ENCODE results near the gene ALK. TPM values are rescaled to one million over a fixed set of nuclear protein-coding genes. Genes with fewer than 3 reads are reported as not detected.

The ALK gene
- polyA plus RNA-seq, 2 of the 4 experiments (the other 2 are of a cell fraction) = not detected

- Histone ChIP-seq H3K4me3 (no peak overlapping the region), H3K4me2 (no peak overlapping the region), H3K27ac (no peak overlapping the region), H3K4me1 (no peaks in the 10 kb centered on the region), H3K9me3 (no peaks in the 10 kb centered on the region)
- CTCF ChIA-PET = no interaction called here
- WGBS (ENCODE audit: missing lambda C conversion rate) = 62% methylated on average over 4 of the region's 4 CpGs
- TF ChIP-seq CHD4 (IDR thresholded peaks at IDR 0.05; ENCODE audit: borderline replicate concordance) (no peak), HEYL (CRISPR knock-in tag; IDR thresholded peaks at IDR 0.05) (no peak), KDM5A (IDR thresholded peaks at IDR 0.05) (no peak), HOXA7 (CRISPR knock-in tag; IDR thresholded peaks at IDR 0.05) (no peak), SREBF2 (IDR thresholded peaks at IDR 0.05) (no peak), SMC3 (IDR thresholded peaks at IDR 0.05) (no peak), HMGXB4 (CRISPR knock-in tag; IDR thresholded peaks at IDR 0.05; ENCODE audit: borderline replicate concordance) (no peak), RNF2 (IDR thresholded peaks at IDR 0.05; ENCODE audit: borderline replicate concordance, low read depth) (no peak), TP53 (CRISPR knock-in tag; IDR thresholded peaks at IDR 0.05) (no peak), USF2 (IDR thresholded peaks at IDR 0.05) (no peak)
- TF ChIP-seq, protein P1, sequence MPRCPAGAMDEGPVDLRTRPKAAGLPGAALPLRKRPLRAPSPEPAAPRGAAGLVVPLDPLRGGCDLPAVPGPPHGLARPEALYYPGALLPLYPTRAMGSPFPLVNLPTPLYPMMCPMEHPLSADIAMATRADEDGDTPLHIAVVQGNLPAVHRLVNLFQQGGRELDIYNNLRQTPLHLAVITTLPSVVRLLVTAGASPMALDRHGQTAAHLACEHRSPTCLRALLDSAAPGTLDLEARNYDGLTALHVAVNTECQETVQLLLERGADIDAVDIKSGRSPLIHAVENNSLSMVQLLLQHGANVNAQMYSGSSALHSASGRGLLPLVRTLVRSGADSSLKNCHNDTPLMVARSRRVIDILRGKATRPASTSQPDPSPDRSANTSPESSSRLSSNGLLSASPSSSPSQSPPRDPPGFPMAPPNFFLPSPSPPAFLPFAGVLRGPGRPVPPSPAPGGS (IDR thresholded peaks at IDR 0.05) = no peak
- no peak for ATAC-seq
- FAIRE-seq = no peak
- no peak for DNase-seq (ENCODE audit: low read depth in 1 of 2, low spot score in 1 of 2)
- POLR2A ChIA-PET = no interaction called here
Measured at GRCh38 chr2:29573612-29574011, 347.8 kb downstream of the ALK start.

DNA sequence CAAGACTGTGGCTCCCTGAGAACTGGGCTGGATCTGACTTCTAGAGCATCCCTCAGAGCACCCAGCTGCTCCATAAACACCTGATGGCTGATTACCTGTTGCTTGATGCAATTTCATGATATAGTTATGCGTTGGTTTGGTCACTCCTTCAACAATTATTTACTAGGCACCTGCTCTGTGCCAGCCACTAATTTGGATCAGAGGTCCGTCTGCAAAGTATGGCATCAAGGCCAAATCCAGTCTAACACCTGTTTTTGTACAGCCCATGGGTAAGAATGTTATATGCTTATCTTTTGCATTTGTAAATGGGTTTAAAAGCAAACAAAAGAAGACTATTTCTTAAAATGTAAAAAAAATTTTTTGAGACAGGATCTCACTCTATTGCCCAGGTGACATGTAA, 348.2 kb downstream of the ALK start:
- CTCF ChIA-PET = no interaction called here
- no peak for TF ChIP-seq BHLHE40 (IDR thresholded peaks at IDR 0.05; ENCODE audit: low read depth, low read length)
- TF ChIP-seq EHF (CRISPR knock-in tag; IDR thresholded peaks at IDR 0.05) = no peak
- no peak for TF ChIP-seq MYC (IDR thresholded peaks at IDR 0.05; ENCODE audit: borderline replicate concordance, low read length)
- WGBS (ENCODE audit: missing lambda C conversion rate) = 18% methylated on average over 2 of the region's 2 CpGs

DNA sequence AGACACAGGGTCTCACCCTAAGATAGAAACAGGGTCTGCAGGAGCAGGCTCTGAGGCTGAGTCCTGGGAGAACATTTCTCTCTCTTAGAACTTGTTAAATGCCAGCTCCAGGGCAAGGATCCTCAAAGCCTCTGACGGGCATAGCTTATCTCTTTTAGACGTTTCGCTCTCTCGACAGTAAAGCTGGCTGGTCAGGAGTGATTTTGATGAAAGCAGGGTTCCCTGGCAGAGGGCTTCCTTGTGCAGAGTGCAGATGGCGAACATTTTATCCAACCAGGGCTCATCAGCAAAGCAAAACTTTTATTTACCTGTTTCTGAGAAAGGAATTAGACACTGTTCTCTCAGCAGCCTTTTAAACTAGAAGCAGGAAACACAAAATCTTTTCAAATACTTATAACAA, 350.8 kb downstream of the ALK start:
- DNase-seq (ENCODE audit: low read depth in 1 of 2, low spot score in 1 of 2) (no peak), ATAC-seq (no peak), FAIRE-seq (no peak)
- no peaks in the 10 kb centered on the region for H3K9me3 ChIP-seq
- TF ChIP-seq POLR2A (IDR thresholded peaks at IDR 0.05; ENCODE audit: low read length) = no peak
- no peak for TF ChIP-seq EHMT2 (IDR thresholded peaks at IDR 0.05; ENCODE audit: low read depth)
- TF ChIP-seq, protein P2, sequence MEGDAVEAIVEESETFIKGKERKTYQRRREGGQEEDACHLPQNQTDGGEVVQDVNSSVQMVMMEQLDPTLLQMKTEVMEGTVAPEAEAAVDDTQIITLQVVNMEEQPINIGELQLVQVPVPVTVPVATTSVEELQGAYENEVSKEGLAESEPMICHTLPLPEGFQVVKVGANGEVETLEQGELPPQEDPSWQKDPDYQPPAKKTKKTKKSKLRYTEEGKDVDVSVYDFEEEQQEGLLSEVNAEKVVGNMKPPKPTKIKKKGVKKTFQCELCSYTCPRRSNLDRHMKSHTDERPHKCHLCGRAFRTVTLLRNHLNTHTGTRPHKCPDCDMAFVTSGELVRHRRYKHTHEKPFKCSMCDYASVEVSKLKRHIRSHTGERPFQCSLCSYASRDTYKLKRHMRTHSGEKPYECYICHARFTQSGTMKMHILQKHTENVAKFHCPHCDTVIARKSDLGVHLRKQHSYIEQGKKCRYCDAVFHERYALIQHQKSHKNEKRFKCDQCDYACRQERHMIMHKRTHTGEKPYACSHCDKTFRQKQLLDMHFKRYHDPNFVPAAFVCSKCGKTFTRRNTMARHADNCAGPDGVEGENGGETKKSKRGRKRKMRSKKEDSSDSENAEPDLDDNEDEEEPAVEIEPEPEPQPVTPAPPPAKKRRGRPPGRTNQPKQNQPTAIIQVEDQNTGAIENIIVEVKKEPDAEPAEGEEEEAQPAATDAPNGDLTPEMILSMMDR (IDR thresholded peaks at IDR 0.05) = no peak
- TF ChIP-seq HOXB13 (CRISPR knock-in tag; IDR thresholded peaks at IDR 0.05; ENCODE audit: low read depth) = no peak
- TF ChIP-seq HES2 (IDR thresholded peaks at IDR 0.05) = no peak
- no peak for TF ChIP-seq SREBF2 (IDR thresholded peaks at IDR 0.05)
- no peak for TF ChIP-seq ZC3H11A (IDR thresholded peaks at IDR 0.05)
- TF ChIP-seq RARB (CRISPR knock-in tag; IDR thresholded peaks at IDR 0.05) = no peak
- no peak for TF ChIP-seq MAFK (IDR thresholded peaks at IDR 0.05; ENCODE audit: partially characterized antibody)
- no peak for TF ChIP-seq TP53 (CRISPR knock-in tag; IDR thresholded peaks at IDR 0.05)
- no peak for TF ChIP-seq ZSCAN20 (CRISPR knock-in tag; IDR thresholded peaks at IDR 0.05)
- no peak for TF ChIP-seq CHD2 (IDR thresholded peaks at IDR 0.05; ENCODE audit: low read length, partially characterized antibody)
- TF ChIP-seq, protein P3, sequence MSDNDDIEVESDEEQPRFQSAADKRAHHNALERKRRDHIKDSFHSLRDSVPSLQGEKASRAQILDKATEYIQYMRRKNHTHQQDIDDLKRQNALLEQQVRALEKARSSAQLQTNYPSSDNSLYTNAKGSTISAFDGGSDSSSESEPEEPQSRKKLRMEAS (IDR thresholded peaks at IDR 0.05) = no peak
- no peak for TF ChIP-seq KDM1A (IDR thresholded peaks at IDR 0.05; ENCODE audit: low read depth)
- no peak for TF ChIP-seq NR3C1 (IDR thresholded peaks at IDR 0.05)
- no peak for TF ChIP-seq HEYL (CRISPR knock-in tag; IDR thresholded peaks at IDR 0.05)
- H3K4me3 ChIP-seq = no peak overlapping the region
- POLR2A ChIA-PET = no interaction called here
- H3K27ac ChIP-seq = no peak overlapping the region
- 11% methylated on average over 5 of the region's 5 CpGs for WGBS (ENCODE audit: missing lambda C conversion rate)
- H3K4me2 ChIP-seq = no peak overlapping the region
- CTCF ChIA-PET = interaction anchor here (0.6 to 1.2 kb wide), 2 partner anchors 13 to 28 kb away, joined by 3 read pairs; no protein-coding TSS in a partner anchor
- no peaks in the 10 kb centered on the region for H3K4me1 ChIP-seq

More for the DNA sequence above, 348.2 kb downstream of the ALK start:
- POLR2A ChIA-PET = no interaction called here
- Histone ChIP-seq H3K27ac (no peak overlapping the region), H3K4me3 (no peak overlapping the region), H3K4me2 (no peak overlapping the region), H3K4me1 (no peaks in the 10 kb centered on the region), H3K9me3 (no peaks in the 10 kb centered on the region)
- FAIRE-seq (no peak), ATAC-seq (no peak), DNase-seq (ENCODE audit: low read depth in 1 of 2, low spot score in 1 of 2) (no peak)

Measured in A549 (cell line).